ENCODE measurements around the gene GSX2. TPM values are rescaled to one million over a fixed set of nuclear protein-coding genes. Genes with fewer than 3 reads are reported as not detected.

The GSX2 gene
- total RNA-seq, 4 donors from 2014 or later: not detected

DNA sequence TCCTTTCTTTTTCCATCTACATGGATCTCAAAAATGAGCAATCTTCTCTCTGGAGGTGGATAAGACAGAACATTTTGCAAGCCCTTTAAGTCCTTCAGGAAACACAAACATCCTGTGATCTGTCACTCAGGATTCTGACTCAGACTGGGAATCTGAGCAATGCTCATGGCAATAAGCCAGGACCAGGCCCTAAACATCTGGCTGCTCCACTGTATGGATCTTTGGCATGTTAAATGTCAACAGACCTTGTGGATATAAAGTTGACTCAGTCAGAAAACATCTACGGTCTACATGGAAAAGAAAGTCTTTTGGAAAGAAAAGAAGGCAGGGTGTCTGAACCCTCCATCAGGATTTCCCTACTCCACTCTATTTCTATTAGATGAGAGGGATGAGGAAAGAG lies 17.8 kb upstream of the GSX2 start:
- H3K36me3 ChIP-seq: no peaks in the 10 kb centered on the region
- H3K27ac ChIP-seq: peak overlapping the region in 2 of 4 donors; percentile 29 to 40
- H3K4me1 ChIP-seq: no peaks in the 10 kb centered on the region
- no peaks in the 10 kb centered on the region for H3K9me3 ChIP-seq
- TF ChIP-seq POLR2A (IDR thresholded peaks at IDR 0.05): no peak
- H3K4me3 ChIP-seq: no peak overlapping the region
- peak in 1 of 3 donors; percentile 65 for DNase-seq
- no peaks in the 10 kb centered on the region for H3K27me3 ChIP-seq

DNA sequence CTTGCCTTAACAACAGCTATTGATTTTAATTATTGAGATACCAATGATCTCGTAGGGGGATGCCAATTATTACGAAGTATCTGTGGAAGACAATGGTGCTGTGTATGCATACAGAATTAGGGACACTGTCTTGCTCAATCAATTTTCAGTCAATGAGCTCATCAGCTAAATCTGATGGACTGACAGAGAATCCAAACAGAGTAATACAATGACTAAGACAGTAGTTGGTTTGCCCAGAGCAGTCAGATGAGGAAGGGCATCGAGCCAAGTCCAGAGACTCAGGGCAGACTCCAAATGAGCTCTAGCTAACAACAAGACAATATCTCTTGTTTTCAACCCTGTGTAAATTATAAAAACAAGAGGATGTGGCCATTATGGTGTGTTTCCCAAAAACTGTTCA lies 14.7 kb upstream of the GSX2 start:
- no peaks in the 10 kb centered on the region for H3K9me3 ChIP-seq
- H3K4me3 ChIP-seq: no peak overlapping the region
- no peak overlapping the region for H3K27ac ChIP-seq
- H3K4me1 ChIP-seq: no peaks in the 10 kb centered on the region
- DNase-seq: no peak
- no peaks in the 10 kb centered on the region for H3K36me3 ChIP-seq
- H3K27me3 ChIP-seq: no peaks in the 10 kb centered on the region
- TF ChIP-seq, protein P1, sequence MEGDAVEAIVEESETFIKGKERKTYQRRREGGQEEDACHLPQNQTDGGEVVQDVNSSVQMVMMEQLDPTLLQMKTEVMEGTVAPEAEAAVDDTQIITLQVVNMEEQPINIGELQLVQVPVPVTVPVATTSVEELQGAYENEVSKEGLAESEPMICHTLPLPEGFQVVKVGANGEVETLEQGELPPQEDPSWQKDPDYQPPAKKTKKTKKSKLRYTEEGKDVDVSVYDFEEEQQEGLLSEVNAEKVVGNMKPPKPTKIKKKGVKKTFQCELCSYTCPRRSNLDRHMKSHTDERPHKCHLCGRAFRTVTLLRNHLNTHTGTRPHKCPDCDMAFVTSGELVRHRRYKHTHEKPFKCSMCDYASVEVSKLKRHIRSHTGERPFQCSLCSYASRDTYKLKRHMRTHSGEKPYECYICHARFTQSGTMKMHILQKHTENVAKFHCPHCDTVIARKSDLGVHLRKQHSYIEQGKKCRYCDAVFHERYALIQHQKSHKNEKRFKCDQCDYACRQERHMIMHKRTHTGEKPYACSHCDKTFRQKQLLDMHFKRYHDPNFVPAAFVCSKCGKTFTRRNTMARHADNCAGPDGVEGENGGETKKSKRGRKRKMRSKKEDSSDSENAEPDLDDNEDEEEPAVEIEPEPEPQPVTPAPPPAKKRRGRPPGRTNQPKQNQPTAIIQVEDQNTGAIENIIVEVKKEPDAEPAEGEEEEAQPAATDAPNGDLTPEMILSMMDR (IDR thresholded peaks at IDR 0.05): no peak
- TF ChIP-seq POLR2A (IDR thresholded peaks at IDR 0.05): no peak

DNA sequence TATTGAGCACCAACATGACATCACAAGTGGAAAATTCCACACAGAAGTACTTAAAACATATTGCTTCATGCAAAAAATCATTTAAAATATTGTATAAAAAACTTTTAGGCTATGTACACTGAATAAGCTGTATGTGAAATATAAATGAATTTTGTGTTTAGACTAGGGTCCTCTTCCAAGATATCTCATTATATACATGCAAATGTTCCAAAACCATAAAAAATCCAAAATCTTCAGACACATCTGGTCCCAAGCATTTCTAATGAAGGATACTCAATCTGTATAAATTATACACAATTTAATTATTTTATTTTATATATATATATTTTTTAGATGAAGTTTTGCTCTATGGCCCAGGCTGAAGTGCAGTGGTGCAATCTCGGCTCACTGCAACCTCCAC lies 10.1 kb upstream of the GSX2 start:
- H3K27me3 ChIP-seq: peaks cover 0 to 19% of the 10 kb centered on the region in 2 donors
- no peak overlapping the region for H3K27ac ChIP-seq
- H3K36me3 ChIP-seq: no peaks in the 10 kb centered on the region
- no peak for DNase-seq
- no peaks in the 10 kb centered on the region for H3K9me3 ChIP-seq
- H3K4me1 ChIP-seq: peaks cover 0 to 22% (median 6%) of the 10 kb centered on the region in 4 donors
- no peak overlapping the region for H3K4me3 ChIP-seq
- TF ChIP-seq, protein P1 (IDR thresholded peaks at IDR 0.05): no peak
- no peak for TF ChIP-seq POLR2A (IDR thresholded peaks at IDR 0.05)

DNA sequence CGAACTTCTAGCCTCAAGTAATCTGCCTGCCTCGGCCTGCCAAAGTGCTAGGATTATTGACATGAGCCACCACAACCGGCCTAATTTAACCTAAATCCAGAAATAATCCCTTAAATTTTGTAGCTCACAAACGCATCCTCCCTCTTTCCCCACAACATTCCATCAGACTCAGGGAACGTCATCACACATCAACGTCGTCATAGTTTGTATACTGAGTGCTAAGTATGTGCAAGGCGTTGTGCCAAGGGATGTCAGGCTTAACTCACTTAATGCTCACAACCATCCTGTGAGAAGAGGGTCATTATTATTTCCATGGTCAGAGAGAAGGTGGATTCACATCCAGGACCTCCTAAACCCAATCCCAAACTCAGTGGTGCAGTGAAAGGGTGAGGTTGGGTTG lies 9.6 kb upstream of the GSX2 start:
- TF ChIP-seq, protein P1 (IDR thresholded peaks at IDR 0.05): no peak
- TF ChIP-seq POLR2A (IDR thresholded peaks at IDR 0.05): no peak
- H3K27ac ChIP-seq: no peak overlapping the region
- no peak overlapping the region for H3K4me3 ChIP-seq
- peaks cover 0 to 22% (median 6%) of the 10 kb centered on the region in 4 donors for H3K4me1 ChIP-seq
- DNase-seq: no peak
- H3K9me3 ChIP-seq: no peaks in the 10 kb centered on the region
- no peaks in the 10 kb centered on the region for H3K36me3 ChIP-seq
- peaks cover 0 to 20% of the 10 kb centered on the region in 2 donors for H3K27me3 ChIP-seq

DNA sequence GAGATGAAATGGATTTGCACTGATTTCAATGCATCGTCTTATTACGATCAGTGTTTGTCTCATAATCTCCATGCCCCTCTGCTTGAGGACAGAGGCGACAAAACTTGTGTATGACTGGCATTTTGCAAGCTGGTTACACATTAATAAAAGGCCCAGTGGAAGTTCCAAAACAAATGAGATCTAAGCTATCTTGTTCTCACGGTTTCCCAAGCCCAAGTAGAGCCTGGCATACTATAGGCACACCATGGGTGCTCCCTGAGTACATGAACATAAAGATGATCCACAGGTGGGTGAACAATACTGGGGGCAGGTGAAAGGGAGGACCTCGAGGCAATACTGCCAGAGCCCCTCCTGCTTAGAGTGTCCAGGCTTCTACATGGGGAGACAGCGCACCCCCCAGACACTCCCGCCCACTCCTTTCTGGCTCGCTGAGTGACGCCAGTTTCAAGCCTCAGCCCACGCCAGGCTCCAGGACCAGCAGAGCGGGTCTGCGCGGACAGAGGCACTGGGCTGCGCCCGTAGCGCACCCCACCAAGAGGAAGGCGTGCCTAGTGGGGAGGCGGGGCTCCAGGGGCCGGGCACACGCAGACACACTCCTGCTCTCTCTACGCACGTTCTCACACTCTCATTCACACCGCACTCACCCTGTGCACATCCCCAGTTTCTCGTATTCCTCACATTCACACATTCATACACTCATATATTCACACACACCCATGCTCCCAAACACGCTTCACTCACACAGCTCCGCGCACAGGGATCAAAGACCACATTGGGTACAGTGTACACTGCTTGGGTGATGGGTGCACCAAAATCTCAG lies 8.9 kb upstream of the GSX2 start:
- H3K27me3 ChIP-seq: peaks cover 0 to 20% of the 10 kb centered on the region in 2 donors
- DNase-seq: peak in 1 of 3 donors; percentile 64
- H3K4me1 ChIP-seq: peaks cover 0 to 22% (median 6%) of the 10 kb centered on the region in 4 donors
- H3K9me3 ChIP-seq: no peaks in the 10 kb centered on the region
- H3K27ac ChIP-seq: no peak overlapping the region
- H3K4me3 ChIP-seq: peak overlapping the region; percentile 23 to 63 (median 44)
- no peaks in the 10 kb centered on the region for H3K36me3 ChIP-seq
- no peak for TF ChIP-seq POLR2A (IDR thresholded peaks at IDR 0.05)
- TF ChIP-seq, protein P1 (IDR thresholded peaks at IDR 0.05): no peak

DNA sequence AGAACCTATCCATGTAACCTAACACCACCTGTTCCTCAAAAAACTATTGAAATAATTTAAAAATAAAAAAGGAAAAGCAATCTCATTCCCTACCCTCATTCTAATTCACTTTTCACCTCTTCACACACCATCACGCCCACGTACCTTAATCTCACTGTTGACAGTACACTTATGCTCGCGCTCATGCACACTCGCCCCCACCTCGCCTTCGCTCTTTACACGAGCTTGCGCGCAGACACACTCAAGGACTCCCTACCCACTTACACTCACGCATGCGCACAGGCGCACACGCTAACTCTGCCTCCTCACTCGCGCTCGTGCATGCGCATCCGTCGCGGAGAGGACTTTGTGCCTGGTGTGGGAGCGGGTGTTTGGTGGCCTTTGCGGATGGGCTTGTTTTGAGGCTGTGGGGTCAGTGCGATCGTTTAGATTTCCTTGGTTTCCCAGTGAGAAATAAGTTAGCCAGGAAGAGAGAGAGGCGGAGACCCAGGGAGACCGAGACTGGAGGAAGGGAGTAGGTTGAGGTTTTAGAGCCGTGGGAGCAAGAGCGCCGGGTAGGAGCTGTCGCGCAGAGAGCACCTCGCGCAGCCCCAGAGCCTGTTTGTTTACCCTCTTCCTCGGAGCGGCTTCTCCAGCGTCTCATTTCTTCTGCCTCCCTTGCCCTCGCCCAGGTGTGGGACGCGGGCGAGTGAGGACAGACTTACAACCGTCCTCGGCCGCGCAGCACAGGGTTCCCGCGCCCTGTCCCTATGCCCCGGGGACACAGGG lies 8.1 kb upstream of the GSX2 start:
- Histone ChIP-seq H3K4me3 (peak overlapping the region; percentile 23 to 63 (median 44)), H3K36me3 (no peaks in the 10 kb centered on the region), H3K9me3 (no peaks in the 10 kb centered on the region), H3K27ac (peak overlapping the region in 1 of 4 donors; percentile 28), H3K4me1 (peaks cover 0 to 22% (median 6%) of the 10 kb centered on the region in 4 donors), H3K27me3 (peaks cover 0 to 23% of the 10 kb centered on the region in 2 donors)
- DNase-seq: peak; percentile 64 to 93 (median 81)
- TF ChIP-seq, protein P1 (IDR thresholded peaks at IDR 0.05): no peak
- no peak for TF ChIP-seq POLR2A (IDR thresholded peaks at IDR 0.05)
